A673 (cell line): ENCODE data around the gene NLK. TPM values are rescaled to one million over a fixed set of nuclear protein-coding genes. Genes with fewer than 3 reads are reported as not detected.
"Not testable (repeated sequence)": the region's sequence is repeated elsewhere in the genome, so short reads cannot be mapped to it uniquely, and the experiment has no call there.

ENCODE experiments used
- BruUV-seq: library from RNA; stranded (reverse); fragments of 400-500 nt; replicated peaks from 2 replicates; lab custom pipeline; 2021; lab: Mats Ljungman, UMichigan
- CTCF ChIA-PET: fragments of 300-600 bp; sonication (Branson Sonifier 250); formaldehyde crosslinking; loops from one replicate; lab custom pipeline; 2022; ENCODE audit warnings: antibody characterized with exemption; lab: Charles Lee
- POLR2A ChIA-PET: fragments of 300-600 bp; sonication (Branson Sonifier 250); formaldehyde crosslinking; loops from one replicate; lab custom pipeline; 2022; ENCODE audit warnings: antibody characterized with exemption; ENCODE audit not compliant: low non-redundant PET; lab: Charles Lee
- DNase-seq: peaks from one replicate; pipeline ENCODE4 v3.0.0-alpha.2; 2015; ENCODE audit warnings: low spot score
- H3K27ac ChIP-seq: fragments of 200-600 bp; sonication (generic); 2 replicates; pipeline ENCODE4 v1.5.1; 2016; ENCODE audit warnings: mixed run types, low read depth, mild to moderate bottlenecking, mixed read lengths, antibody characterized with exemption, low read length; ENCODE audit not compliant: poor library complexity, severe bottlenecking
- H3K27me3 ChIP-seq: fragments of 200-600 bp; sonication (generic); replicated peaks from 2 replicates; pipeline ENCODE4 v1.6.1; 2017; ENCODE audit warnings: mixed run types, low read depth, mild to moderate bottlenecking, mixed read lengths, antibody characterized with exemption, low read length; ENCODE audit not compliant: insufficient read depth, poor library complexity
- H3K36me3 ChIP-seq: fragments of 200-600 bp; sonication (generic); 2 replicates; pipeline ENCODE4 v1.6.1; 2016; ENCODE audit warnings: mixed run types, mild to moderate bottlenecking, mixed read lengths, antibody characterized with exemption, low read length; ENCODE audit not compliant: insufficient read depth, poor library complexity, severe bottlenecking
- H3K4me1 ChIP-seq: fragments of 200-600 bp; sonication (generic); 2 replicates; pipeline ENCODE4 v1.6.1; 2017; ENCODE audit warnings: mixed run types, mild to moderate bottlenecking, mixed read lengths, antibody characterized with exemption, low read length; ENCODE audit not compliant: insufficient read depth, poor library complexity, severe bottlenecking
- H3K4me3 ChIP-seq: fragments of 200-600 bp; sonication (generic); 2 replicates; pipeline ENCODE4 v1.5.1; 2016; ENCODE audit warnings: low read depth, mixed run types, mild to moderate bottlenecking, mixed read lengths, low read length; ENCODE audit not compliant: poor library complexity, severe bottlenecking
- H3K9me3 ChIP-seq: fragments of 200-600 bp; sonication (generic); 2 replicates; pipeline ENCODE4 v1.6.1; 2016; ENCODE audit warnings: mixed run types, low read depth, mild to moderate bottlenecking, mixed read lengths, antibody characterized with exemption, low read length; ENCODE audit not compliant: poor library complexity, severe bottlenecking
- EZH2 ChIP-seq: fragments of 200-600 bp; sonication (generic); IDR thresholded peaks from 2 replicates; pipeline ENCODE4 v1.6.1; 2017; ENCODE audit warnings: borderline replicate concordance, low read depth, mild to moderate bottlenecking, mixed read lengths, antibody characterized with exemption, low read length; ENCODE audit not compliant: poor library complexity, severe bottlenecking
- intact Hi-C: fragments of 100-400 bp; cut with micrococcal nuclease; formaldehyde crosslinking; loops from one replicate; pipeline ENCODE4 v1.10.0; 2022; ENCODE audit not compliant: unreplicated experiment
- total RNA-seq: library from RNA; stranded (reverse); gene quantifications from 2 replicates; pipeline ENCODE4 v1.2.3, GENCODE V29; 2021
- TF ChIP-seq, protein P1 (sequence below): fragments of 300-800, 200-600 bp; sonication (generic); conservative IDR thresholded peaks from 2 replicates; pipeline ENCODE4 v1.5.1; 2017; ENCODE audit warnings: low read depth, mild to moderate bottlenecking, antibody characterized with exemption, low read length, moderate library complexity, mixed read lengths

Gene NLK
- total RNA-seq, 1 experiment from 2014 or later: 23.8 TPM

DNA sequence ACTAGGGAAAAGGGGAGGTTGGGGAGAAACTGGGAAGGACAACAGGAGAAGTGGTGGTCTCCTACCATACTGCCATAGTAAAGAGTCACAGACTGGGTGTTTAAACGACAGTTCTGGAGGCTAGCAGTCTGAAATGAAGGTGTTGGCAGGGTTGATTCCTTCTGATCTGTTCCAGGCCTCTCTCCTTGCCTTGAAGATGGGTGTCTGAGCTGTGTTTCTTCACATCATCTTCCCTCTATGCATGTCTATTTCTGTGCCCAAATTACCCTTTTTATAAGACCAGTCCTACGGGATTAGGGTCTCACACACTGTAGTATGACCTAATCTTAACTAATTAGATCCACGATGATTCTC is 196.8 kb downstream of the NLK start:
- POLR2A ChIA-PET: interaction anchor here (0.7 kb wide), 1 partner anchor 10 kb away, joined by 3 read pairs; no protein-coding TSS in a partner anchor
- intact Hi-C loops: no loop called here

DNA sequence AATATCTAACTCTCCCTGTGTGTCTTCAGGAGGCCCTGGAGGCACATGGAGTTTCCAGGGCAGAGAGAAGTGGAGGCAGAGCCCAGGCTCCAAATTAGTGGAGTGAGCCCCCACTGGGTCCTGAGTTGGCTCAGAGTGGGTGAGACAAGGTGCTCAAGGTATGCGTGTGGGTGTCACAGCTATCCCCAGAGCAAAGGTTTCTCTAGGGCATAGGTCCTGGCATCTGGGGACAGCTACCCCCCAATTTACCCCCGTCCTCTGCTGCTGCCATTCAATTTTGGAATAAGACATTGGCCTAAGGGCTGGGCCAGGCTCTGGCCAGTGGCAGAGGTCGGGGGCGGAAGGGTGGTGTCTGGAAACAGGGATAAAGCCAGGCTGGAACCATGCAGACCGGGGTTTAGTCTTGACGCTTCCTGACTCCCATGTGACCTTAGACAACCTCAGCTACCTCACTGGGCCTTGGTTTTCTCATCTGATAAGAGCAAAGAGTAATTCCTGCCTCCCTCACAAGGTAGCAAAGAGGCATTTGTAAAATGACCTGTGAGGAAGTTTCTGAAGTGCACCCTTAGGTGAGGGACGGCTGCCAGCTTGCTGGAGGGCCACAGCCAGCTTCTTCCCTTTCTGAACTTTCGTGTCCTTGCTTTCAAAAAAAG is 198.3 kb downstream of the NLK start:
- intact Hi-C loops: no loop called here
- CTCF ChIA-PET: no interaction called here
- H3K4me3 ChIP-seq: no peak overlapping the region
- no peaks in the 10 kb centered on the region for H3K9me3 ChIP-seq
- DNase-seq: no peak
- no peaks in the 10 kb centered on the region for H3K36me3 ChIP-seq
- POLR2A ChIA-PET: no interaction called here
- TF ChIP-seq EZH2: no peak
- TF ChIP-seq, protein P1, sequence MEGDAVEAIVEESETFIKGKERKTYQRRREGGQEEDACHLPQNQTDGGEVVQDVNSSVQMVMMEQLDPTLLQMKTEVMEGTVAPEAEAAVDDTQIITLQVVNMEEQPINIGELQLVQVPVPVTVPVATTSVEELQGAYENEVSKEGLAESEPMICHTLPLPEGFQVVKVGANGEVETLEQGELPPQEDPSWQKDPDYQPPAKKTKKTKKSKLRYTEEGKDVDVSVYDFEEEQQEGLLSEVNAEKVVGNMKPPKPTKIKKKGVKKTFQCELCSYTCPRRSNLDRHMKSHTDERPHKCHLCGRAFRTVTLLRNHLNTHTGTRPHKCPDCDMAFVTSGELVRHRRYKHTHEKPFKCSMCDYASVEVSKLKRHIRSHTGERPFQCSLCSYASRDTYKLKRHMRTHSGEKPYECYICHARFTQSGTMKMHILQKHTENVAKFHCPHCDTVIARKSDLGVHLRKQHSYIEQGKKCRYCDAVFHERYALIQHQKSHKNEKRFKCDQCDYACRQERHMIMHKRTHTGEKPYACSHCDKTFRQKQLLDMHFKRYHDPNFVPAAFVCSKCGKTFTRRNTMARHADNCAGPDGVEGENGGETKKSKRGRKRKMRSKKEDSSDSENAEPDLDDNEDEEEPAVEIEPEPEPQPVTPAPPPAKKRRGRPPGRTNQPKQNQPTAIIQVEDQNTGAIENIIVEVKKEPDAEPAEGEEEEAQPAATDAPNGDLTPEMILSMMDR: no peak
- H3K4me1 ChIP-seq: no peaks in the 10 kb centered on the region
- no TSS peak for BruUV-seq
- no peaks in the 10 kb centered on the region for H3K27me3 ChIP-seq
- no peak overlapping the region for H3K27ac ChIP-seq

More for the DNA sequence above, 196.8 kb downstream of the NLK start:
- no peaks in the 10 kb centered on the region for H3K27me3 ChIP-seq
- DNase-seq: no peak
- CTCF ChIA-PET: no interaction called here
- no TSS peak for BruUV-seq
- H3K4me3 ChIP-seq: no peak overlapping the region
- no peaks in the 10 kb centered on the region for H3K4me1 ChIP-seq
- H3K36me3 ChIP-seq: no peaks in the 10 kb centered on the region
- no peak overlapping the region for H3K27ac ChIP-seq
- no peak for TF ChIP-seq EZH2
- TF ChIP-seq, protein P1: no peak
- H3K9me3 ChIP-seq: no peaks in the 10 kb centered on the region

DNA sequence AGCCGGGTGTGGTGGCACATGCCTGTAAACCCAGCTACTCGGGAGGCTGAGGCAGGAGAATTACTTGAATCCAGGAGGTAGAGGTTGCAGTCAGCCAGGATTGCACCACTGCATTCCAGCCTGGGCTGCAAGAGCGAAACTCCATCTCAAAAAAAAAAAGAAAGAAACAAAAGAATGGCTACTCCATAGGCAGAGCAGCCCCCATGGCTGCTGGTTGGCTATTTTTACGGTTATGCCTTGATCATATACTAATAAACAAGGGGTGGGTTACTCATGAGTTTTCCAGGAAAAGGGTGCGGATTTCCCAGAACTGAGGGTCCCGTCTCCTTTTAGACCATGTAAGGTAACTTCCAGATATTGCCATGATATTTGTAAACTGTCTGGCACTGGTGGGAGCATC is 200.3 kb downstream of the NLK start:
- intact Hi-C loops: no loop called here
- Histone ChIP-seq H3K36me3 (no peaks in the 10 kb centered on the region), H3K9me3 (no peaks in the 10 kb centered on the region), H3K4me3 (no peak overlapping the region), H3K27me3 (no peaks in the 10 kb centered on the region), H3K4me1 (no peaks in the 10 kb centered on the region), H3K27ac (no peak overlapping the region)
- BruUV-seq: no TSS peak
- ChIA-PET CTCF (no interaction called here), POLR2A (no interaction called here)
- no peak for DNase-seq
- TF ChIP-seq, protein P1: no peak
- TF ChIP-seq EZH2: no peak

DNA sequence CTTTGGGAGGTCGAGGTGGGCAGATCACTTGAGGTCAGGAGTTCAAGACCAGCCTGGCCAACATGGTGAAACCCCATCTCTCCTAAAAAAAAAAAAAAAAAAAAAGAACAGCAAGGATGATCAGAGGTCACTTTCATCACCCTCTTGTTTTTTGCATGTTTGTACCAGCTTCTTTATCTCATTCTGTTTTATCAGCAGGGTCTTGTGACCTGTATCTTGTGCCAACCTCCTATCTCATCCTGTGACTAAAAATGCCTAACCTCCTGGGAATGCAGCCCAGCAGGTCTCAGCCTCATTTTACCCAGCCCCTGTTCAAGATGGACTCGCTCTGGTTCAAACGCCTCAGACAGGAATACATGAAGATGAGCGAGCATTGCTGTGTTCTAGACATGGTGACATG is 200.8 kb downstream of the NLK start:
- H3K27ac ChIP-seq, intact Hi-C loops, POLR2A ChIA-PET, BruUV-seq, DNase-seq, H3K4me1 ChIP-seq, H3K36me3 ChIP-seq, H3K4me3 ChIP-seq, H3K27me3 ChIP-seq, H3K9me3 ChIP-seq: not testable (repeated sequence)
- CTCF ChIA-PET: interaction anchor here (0.6 kb wide), 1 partner anchor 9 kb away, joined by 5 read pairs; no protein-coding TSS in a partner anchor
